GM21529 (cell line): Measurements from ENCODE around the gene CALCOCO2.
"Not testable (repeated sequence)": the region's sequence is repeated elsewhere in the genome, so short reads cannot be mapped to it uniquely, and the experiment has no call there.

Experiments used
- ATAC-seq: cut with Tn5 transposase; IDR thresholded peaks from one replicate; pipeline ENCODE4 v1.9.1; 2021; ENCODE audit not compliant: unreplicated experiment

CALCOCO2 gene

GRCh38 chr17:48820936-48821335 is 9.9 kb upstream of the CALCOCO2 start:
- not testable (repeated sequence) for ATAC-seq

DNA sequence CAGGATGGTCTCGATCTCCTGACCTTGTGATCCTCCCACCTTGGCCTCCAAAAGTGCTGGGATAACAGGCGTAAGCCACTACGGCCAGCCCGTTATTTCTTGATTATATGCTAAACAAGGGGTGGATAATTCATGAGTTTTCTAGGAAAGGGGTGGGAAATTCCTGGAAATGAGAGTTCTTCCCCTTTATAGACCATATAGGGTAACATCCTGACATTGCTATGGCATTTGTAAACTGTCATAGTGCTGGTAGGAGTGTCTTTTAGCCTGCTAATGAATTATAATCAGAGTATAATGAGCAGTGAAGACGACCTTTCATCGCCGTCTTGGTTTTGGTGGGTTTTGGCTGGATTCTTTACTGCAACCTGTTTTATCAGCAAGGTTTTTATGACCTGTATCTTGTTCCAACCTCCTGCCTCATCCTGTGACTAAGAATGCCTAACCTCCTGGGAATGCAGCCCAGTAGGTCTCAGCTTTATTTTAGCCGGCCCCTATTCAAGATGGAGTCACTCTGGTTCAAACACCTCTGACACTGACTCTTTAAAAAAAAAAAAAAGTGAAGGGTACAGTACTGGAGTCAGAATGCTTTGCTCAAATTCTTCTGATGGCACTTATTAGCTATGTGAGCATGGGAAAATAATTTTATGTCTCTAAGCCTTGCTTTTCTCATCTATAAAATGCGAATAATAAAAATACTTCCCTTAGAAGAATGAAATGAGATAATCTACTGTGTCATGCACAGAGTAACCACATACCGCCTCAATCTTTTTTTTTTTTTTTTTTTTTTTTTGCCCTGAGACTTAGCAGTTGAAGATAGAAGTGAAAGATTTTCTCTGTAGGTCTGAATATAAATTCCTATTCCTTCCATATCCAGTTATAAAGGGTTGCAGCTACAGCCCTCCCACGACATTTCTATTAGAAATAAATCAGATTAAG is 5.1 kb upstream of the CALCOCO2 start:
- ATAC-seq, result no peak

DNA sequence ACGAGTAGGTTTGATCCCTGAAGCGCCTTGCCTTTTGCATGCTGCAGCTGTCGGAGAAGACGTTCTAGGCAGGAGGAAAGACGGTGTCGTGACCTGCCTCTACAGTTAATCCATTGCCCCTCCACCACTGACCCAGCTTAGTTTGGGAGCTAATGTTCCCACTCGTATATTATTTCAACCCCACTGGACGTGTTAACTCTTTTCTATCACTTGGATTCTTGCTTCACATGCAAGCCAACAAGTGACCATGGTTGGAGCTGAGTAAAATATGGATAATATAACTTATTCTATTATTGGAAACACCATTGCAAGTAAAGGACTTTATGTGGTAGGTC is 681 bp downstream of the CALCOCO2 start:
- no peak for ATAC-seq

DNA sequence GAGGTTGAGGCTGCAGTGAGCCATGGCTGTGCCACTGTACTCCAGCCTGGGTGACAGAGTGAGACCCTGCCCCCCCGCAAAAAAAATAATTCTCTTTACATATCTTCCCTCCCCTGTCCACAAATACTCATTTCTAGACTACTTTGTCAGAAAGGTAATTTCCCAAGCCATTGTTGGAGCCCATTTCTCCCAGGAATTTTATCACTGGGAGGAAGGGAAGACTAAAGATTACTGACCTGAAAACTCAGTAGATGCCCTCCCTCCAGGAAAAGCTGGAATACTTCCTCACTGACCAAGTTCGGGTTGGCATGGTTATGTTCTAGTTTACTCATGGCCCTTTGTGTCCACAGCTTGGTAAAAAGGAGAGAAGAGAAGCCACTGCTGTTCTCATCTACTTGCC is 4.1 kb downstream of the CALCOCO2 start:
- ATAC-seq, result no peak

- no peak for ATAC-seq
Observed at GRCh38 chr17:48835971-48836370, 5.1 kb downstream of the CALCOCO2 start.

- ATAC-seq, result peak; percentile 38
Observed at GRCh38 chr17:48837458-48837857, 6.6 kb downstream of the CALCOCO2 start.

GRCh38 chr17:48840441-48840840 is 9.6 kb downstream of the CALCOCO2 start:
- no peak for ATAC-seq

DNA sequence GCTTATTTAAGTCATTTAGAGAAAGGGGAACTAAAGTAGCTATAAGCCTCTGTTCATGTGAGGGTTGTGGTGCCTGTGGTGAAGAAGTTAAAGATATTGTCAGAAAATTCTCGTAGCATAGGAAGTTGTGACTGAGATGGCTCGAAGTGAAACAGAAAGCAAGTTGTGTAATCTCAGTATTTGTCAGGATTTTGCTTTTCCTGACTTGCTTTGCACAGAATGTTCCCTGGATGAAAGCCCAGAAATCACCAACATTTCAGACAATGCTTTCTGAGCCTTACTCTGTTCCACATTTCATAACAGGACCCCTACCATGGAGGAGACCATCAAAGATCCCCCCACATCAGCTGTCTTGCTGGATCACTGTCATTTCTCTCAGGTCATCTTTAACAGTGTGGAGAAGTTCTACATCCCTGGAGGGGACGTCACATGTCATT is 10.6 kb downstream of the CALCOCO2 start:
- peak; percentile 75 for ATAC-seq

- no peak for ATAC-seq
Observed at GRCh38 chr17:48842746-48843145, 11.9 kb downstream of the CALCOCO2 start.

DNA sequence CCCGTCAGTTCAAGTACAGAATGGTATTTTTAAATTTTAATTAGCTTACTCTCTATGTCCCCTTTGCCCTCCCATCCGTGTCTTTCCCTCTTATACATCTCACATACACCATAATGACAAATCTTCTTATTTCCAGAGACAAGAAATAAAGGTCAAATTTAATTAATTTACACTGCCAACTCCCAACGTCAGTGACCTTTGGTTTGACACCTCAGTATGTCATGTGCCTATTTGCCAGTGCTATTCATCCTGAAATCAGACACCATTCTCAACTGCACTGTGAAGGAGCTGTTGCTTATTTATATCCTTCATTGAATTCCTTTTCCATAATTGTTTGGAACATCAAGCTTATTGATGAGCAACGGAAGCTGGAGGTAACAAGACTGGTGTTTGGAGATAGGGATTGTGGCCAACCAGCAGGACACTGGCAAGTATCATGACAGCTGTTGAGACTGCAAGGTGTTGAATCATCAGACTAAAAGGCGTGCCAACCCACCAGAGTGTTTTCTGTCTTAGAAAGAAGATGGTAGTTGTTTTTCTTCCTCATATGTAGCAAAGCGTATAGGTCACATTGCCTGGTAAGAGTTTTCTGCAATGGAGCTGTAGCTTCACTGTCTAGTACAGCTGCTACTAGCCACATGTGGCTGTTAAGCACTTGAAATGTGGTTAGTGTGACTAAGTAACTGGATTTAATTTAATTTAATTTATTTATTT is 12.5 kb downstream of the CALCOCO2 start:
- no peak for ATAC-seq

DNA sequence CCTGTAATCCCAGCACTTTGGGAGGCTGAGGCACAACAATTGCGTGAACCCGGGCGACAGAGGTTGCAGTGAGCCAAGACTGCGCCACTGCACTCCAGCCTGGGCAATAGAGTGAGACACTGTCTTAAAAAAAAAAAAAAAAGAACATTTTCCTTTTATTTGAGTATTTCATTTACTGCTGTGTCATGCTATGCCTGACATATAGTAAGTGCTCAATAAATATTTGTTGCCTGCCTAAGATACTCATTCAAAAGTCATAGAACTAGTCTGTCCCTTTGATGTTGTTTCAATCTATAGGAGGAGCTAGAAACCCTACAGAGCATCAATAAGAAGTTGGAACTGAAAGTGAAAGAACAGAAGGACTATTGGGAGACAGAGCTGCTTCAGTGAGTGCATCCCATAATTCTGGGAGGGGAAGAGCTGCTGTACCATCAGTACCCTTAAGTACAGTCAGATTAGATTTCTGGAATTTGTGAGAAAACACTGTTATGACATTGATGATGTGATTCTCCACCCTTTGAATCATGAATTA is 20.0 kb downstream of the CALCOCO2 start:
- ATAC-seq, result no peak

- no peak for ATAC-seq
Observed at GRCh38 chr17:48854774-48855476, 24.1 kb downstream of the CALCOCO2 start.

- ATAC-seq, result no peak
Observed at GRCh38 chr17:48856122-48856821, 25.4 kb downstream of the CALCOCO2 start.

DNA sequence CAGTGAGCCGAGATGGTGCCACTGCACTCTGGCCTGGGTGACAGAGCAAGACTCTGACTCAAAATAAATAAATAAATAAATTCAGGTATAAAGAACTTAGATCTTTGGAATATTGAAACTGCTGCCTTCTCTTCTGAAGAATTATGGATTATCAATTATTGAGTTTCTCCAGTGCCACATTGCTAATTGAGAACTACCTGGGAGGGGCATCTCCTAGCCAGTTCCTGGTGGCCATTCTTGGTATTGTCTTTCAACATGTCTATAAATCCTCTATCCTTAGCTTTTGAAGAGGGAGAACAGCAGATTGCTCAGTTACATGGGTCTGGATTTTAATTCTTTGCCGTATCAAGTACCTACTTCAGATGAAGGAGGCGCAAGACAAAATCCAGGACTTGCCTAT is 29.2 kb downstream of the CALCOCO2 start:
- ATAC-seq, result no peak

- ATAC-seq, result no peak
Observed at GRCh38 chr17:48860456-48860855, 29.6 kb downstream of the CALCOCO2 start.

- ATAC-seq, result no peak
Observed at GRCh38 chr17:48868916-48869500, 38.2 kb downstream of the CALCOCO2 start.

GRCh38 chr17:48869821-48870318 is 39.0 kb downstream of the CALCOCO2 start:
- no peak for ATAC-seq

DNA sequence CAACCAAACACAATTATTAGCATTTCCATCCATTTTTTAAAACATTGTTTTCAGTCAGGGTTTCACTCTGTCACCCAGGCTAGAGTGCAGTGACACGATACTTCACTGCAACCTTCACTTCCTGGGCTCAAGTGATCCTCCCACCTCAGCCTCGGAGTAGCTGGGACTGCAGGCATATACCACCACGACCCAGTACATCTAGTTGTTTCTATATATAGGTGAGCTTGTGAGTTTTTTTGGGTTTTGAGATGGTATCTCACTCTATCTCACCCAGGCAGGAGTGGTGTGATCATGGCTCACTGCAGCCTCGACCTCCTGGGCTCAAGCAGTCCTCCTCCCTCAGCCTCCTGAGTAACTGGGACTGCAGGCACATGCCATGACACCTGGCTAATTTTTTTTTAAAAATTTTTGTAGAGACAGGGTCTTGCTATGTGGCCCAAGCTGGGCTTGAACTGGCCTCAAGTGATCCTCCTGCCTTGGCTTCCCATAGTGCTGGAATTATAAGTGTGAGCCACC is 40.3 kb downstream of the CALCOCO2 start:
- no peak for ATAC-seq

DNA sequence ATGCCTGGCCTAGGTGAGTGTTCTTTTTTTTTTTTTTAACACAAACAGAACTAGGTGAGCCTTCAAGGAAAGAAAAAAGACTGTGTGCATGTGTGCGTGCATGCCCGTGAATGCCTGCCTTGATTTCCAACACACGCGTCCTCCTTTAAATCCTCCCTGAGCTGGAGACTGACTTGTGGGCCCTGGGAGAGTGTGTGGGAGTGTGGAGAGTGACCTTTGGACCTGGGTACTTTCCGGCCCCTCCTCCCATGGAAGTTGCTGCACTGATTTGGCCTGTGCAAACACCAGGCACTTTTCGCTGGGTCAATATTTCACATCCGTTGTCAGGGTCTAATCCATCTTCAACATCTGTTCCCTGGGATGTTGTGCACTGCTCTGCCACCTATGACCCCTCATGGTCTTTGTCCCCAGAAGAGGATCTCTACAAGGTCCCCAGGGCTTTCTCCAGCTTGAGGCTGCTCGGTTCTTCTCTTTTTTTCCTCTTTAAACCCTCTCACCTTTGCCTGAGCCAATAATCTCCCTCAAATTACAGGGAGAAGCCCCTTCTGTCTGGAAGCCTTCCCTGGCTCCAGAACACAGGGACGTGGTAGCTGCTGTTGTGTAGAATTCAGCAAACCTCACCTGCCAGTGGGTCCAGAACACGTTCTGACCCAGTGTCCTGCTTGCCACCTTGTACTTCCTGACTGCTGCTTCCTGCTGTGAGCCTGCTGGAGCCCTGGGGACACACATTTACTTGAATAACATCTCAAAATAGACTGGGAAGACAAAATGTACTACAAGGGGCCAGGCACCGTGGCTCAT is 40.9 kb downstream of the CALCOCO2 start:
- no peak for ATAC-seq
